MM.1S (cell line): Measurements from ENCODE around the gene SH3PXD2B.

ENCODE experiments used
- DNase-seq: peaks from one replicate; pipeline ENCODE4 v3.0.0-alpha.2; 2015
- H2AFZ ChIP-seq: fragments of 300-600 bp; sonication (generic); 2 replicates; pipeline ENCODE4 v1.6.0; 2016; ENCODE audit warnings: antibody characterized with exemption, low read length
- H3F3A ChIP-seq: fragments of 300-600 bp; sonication (generic); 2 replicates; pipeline ENCODE4 v1.6.1; 2016; ENCODE audit warnings: mild to moderate bottlenecking, antibody characterized with exemption, low read length, moderate library complexity, mixed read lengths; ENCODE audit not compliant: insufficient read depth
- H3K27ac ChIP-seq: fragments of 300-600 bp; sonication (generic); 2 replicates; pipeline ENCODE4 v1.5.1; 2016; ENCODE audit warnings: mild to moderate bottlenecking, low read length
- H3K27me3 ChIP-seq: fragments of 300-600 bp; sonication (generic); replicated peaks from 2 replicates; pipeline ENCODE4 v1.6.0; 2016; ENCODE audit warnings: low read length; ENCODE audit not compliant: insufficient read depth
- H3K36me3 ChIP-seq: fragments of 300-600 bp; sonication (generic); replicated peaks from 2 replicates; pipeline ENCODE4 v1.6.1; 2016; ENCODE audit warnings: mild to moderate bottlenecking, low read length, mixed read lengths; ENCODE audit not compliant: insufficient read depth
- H3K4me1 ChIP-seq: fragments of 300-600 bp; sonication (generic); 2 replicates; pipeline ENCODE4 v1.6.1; 2016; ENCODE audit warnings: low read length, mixed read lengths
- H3K4me2 ChIP-seq: fragments of 300-600 bp; sonication (generic); 2 replicates; pipeline ENCODE4 v1.6.0; 2016; ENCODE audit warnings: low read depth, low read length
- H3K4me3 ChIP-seq: fragments of 300-600 bp; sonication (generic); 2 replicates; pipeline ENCODE4 v1.5.1; 2016; ENCODE audit warnings: low read length, mixed read lengths
- H3K79me2 ChIP-seq: fragments of 300-600 bp; sonication (generic); 2 replicates; pipeline ENCODE4 v1.6.1; 2016; ENCODE audit warnings: mixed run types, low read length, mixed read lengths
- H3K9ac ChIP-seq: fragments of 300-600 bp; sonication (generic); 2 replicates; pipeline ENCODE4 v1.6.1; 2016; ENCODE audit warnings: low read length, mixed read lengths
- H3K9me2 ChIP-seq: fragments of 300-600 bp; sonication (generic); replicated peaks from 2 replicates; pipeline ENCODE4 v1.6.1; 2016; ENCODE audit warnings: mild to moderate bottlenecking, low read length, mixed read lengths; ENCODE audit not compliant: insufficient read depth
- H3K9me3 ChIP-seq: fragments of 300-600 bp; sonication (generic); replicated peaks from 2 replicates; pipeline ENCODE4 v1.6.1; 2016; ENCODE audit warnings: mild to moderate bottlenecking, low read length, mixed read lengths; ENCODE audit not compliant: insufficient read depth
- H4K20me1 ChIP-seq: fragments of 300-600 bp; sonication (generic); 2 replicates; pipeline ENCODE4 v1.6.1; 2016; ENCODE audit warnings: mild to moderate bottlenecking, low read length, moderate library complexity, mixed read lengths; ENCODE audit not compliant: insufficient read depth
- EZH2 ChIP-seq: fragments of 300-600 bp; sonication (generic); optimal IDR thresholded peaks from 2 replicates; pipeline ENCODE3; 2017; ENCODE audit warnings: low read depth, mild to moderate bottlenecking, antibody characterized with exemption, low read length, mixed read lengths
- EZH2phosphoT487 ChIP-seq: fragments of 300-600 bp; sonication (generic); IDR thresholded peaks from 2 replicates; pipeline ENCODE4 v1.6.1; 2018; ENCODE audit warnings: antibody characterized with exemption, low read length
- TF ChIP-seq, protein P1 (sequence below): fragments of 300-600 bp; sonication (generic); IDR thresholded peaks from 2 replicates; pipeline ENCODE4 v1.5.1; 2016; ENCODE audit warnings: antibody characterized with exemption, low read length, mixed read lengths

The SH3PXD2B gene

DNA sequence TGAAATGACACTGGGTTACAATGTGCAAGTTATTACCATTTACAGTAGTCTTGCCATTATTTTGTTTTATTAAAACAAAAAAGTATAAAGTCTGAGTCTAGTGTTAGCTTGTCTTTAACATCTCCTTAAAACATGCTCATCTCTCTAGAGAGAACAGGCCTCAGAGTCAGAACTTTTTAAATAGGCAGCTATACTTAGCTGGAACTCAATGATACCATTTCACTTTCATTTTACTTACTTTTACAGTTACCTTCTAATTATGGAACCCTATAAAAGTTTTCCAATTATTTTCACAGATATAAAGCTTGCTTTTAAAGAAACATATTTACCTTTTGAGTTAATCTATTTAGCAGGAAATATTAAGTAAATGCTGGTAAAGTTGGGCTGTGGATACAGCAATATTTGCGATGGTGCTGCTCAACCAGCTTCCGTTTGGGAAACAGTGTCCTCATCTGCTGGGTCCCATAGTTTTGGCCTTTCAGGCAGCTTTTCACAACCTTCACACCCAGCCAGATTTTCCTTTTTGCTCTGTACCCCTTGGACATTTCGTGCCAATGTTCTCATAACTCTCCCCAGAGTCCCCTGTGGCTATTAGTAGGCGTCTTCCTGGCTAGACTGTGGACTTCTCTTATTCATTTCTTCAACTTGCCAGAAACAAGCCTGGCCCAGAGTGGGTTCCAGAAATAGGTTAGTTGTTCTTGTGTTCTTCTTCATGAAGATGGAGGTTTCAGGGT, 134.4 kb downstream of the SH3PXD2B start:
- Histone ChIP-seq H3K27me3 (no peaks in the 10 kb centered on the region), H3K4me2 (peak overlapping the region; percentile 13; the same call in 1 of the 2 replicates), H3K9me3 (no peaks in the 10 kb centered on the region), H3K4me1 (0 out of 2 replicates have a peak, but pooled peaks cover 4% of the 10 kb centered on the region), H3K27ac (no peak overlapping the region), H3K79me2 (no peaks in the 10 kb centered on the region), H3K36me3 (no peaks in the 10 kb centered on the region), H3K4me3 (no peak overlapping the region), H4K20me1 (no peaks in the 10 kb centered on the region), H2AFZ (peak overlapping the region; percentile 49; the same call in 1 of the 2 replicates), H3K9me2 (no peaks in the 10 kb centered on the region), H3F3A (no peaks in the 10 kb centered on the region), H3K9ac (no peak overlapping the region)
- TF ChIP-seq, protein P1, sequence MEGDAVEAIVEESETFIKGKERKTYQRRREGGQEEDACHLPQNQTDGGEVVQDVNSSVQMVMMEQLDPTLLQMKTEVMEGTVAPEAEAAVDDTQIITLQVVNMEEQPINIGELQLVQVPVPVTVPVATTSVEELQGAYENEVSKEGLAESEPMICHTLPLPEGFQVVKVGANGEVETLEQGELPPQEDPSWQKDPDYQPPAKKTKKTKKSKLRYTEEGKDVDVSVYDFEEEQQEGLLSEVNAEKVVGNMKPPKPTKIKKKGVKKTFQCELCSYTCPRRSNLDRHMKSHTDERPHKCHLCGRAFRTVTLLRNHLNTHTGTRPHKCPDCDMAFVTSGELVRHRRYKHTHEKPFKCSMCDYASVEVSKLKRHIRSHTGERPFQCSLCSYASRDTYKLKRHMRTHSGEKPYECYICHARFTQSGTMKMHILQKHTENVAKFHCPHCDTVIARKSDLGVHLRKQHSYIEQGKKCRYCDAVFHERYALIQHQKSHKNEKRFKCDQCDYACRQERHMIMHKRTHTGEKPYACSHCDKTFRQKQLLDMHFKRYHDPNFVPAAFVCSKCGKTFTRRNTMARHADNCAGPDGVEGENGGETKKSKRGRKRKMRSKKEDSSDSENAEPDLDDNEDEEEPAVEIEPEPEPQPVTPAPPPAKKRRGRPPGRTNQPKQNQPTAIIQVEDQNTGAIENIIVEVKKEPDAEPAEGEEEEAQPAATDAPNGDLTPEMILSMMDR, result no peak
- TF ChIP-seq EZH2phosphoT487 (no peak), EZH2 (no peak)
- DNase-seq, result no peak

DNA sequence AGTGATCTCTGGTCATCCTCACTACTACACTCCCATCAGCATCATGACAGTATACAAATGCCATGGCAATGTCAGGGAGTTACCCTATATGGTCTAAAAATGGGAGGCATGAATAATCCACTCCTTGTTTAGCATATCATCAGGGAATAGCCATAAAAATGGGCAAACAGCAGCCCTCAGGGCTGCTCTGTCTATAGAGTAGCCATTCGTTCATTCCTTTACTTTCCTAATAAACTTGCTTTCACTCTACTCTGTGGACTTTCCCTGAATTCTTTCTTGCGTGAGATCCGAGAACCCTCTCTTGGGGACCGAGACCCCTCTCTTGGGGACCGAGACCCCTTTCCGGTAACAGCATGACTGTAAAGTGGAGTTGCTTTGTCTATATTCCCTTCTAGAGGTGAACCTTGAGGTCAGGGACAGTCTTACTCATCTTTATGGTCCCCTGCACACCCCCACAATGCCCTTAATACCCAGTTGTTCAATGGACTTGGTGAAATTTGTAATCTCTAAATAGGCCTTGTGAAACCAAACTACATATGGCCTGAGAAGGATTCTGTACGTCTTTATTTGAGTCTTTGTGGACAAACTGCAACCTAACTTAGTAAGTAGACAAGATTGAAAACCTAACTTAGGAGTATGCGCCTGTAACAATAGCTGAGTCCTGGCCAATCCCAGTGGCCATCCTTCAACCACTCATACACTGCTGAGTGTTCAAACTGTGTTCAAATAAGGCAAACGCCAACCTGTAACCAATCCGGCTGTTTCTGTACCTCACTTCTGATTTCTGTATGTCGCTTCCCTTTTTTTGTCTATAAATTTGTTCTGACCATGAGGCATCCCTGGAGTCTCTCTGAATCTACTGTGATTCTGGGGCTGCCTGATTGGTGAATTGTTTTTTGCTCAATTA, 138.5 kb downstream of the SH3PXD2B start:
- Histone ChIP-seq H3K79me2 (no peaks in the 10 kb centered on the region), H3F3A (no peaks in the 10 kb centered on the region), H3K27me3 (no peaks in the 10 kb centered on the region), H3K9me2 (no peaks in the 10 kb centered on the region), H3K27ac (no peak overlapping the region), H3K4me2 (no peak overlapping the region), H3K36me3 (no peaks in the 10 kb centered on the region), H2AFZ (no peak overlapping the region), H3K4me1 (0 out of 2 replicates have a peak, but pooled peaks cover 4% of the 10 kb centered on the region), H3K9me3 (no peaks in the 10 kb centered on the region), H3K4me3 (no peak overlapping the region), H3K9ac (no peak overlapping the region), H4K20me1 (no peaks in the 10 kb centered on the region)
- no peak for DNase-seq
- TF ChIP-seq, protein P1, result no peak
- TF ChIP-seq EZH2phosphoT487, result no peak
- no peak for TF ChIP-seq EZH2

DNA sequence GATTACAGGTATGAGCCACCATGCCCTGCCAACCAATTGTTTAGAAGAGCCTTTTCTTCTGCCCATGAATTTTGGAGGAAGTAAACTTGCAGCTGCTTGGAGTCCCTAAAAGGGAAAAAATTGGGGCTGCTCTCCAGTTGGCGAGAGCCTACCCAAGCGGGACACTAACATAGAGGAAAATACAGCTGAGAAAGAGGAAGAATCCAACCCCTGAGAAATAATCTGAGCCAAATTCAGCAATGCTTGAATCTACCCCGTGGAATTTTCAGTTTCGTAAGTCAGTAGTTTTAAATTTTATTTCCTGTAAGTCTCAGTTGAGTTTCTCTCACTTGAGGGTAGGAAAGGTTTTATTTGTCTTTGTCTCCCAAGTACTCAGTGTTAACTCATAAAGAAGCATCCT, 140.4 kb downstream of the SH3PXD2B start:
- Histone ChIP-seq H2AFZ (no peak overlapping the region), H3K9me3 (no peaks in the 10 kb centered on the region), H3K4me1 (no peaks in the 10 kb centered on the region), H3K27ac (no peak overlapping the region), H3F3A (no peaks in the 10 kb centered on the region), H3K36me3 (no peaks in the 10 kb centered on the region), H3K4me3 (no peak overlapping the region), H3K79me2 (no peaks in the 10 kb centered on the region), H3K4me2 (no peak overlapping the region), H3K27me3 (no peaks in the 10 kb centered on the region), H4K20me1 (no peaks in the 10 kb centered on the region), H3K9me2 (no peaks in the 10 kb centered on the region), H3K9ac (no peak overlapping the region)
- no peak for DNase-seq
- TF ChIP-seq, protein P1, result no peak
- TF ChIP-seq EZH2phosphoT487 (no peak), EZH2 (no peak)
